TTC549 (cell line): Measurements from ENCODE around the gene CYP2D6.
"Not testable (repeated sequence)": the region's sequence is repeated elsewhere in the genome, so short reads cannot be mapped to it uniquely, and the experiment has no call there.

Experiments
- FAIRE-seq: peaks from 2 replicates; lab custom pipeline; 2012; peaks lifted over from hg19 to GRCh38; lab: Jason Lieb, UNC

CYP2D6 gene

DNA sequence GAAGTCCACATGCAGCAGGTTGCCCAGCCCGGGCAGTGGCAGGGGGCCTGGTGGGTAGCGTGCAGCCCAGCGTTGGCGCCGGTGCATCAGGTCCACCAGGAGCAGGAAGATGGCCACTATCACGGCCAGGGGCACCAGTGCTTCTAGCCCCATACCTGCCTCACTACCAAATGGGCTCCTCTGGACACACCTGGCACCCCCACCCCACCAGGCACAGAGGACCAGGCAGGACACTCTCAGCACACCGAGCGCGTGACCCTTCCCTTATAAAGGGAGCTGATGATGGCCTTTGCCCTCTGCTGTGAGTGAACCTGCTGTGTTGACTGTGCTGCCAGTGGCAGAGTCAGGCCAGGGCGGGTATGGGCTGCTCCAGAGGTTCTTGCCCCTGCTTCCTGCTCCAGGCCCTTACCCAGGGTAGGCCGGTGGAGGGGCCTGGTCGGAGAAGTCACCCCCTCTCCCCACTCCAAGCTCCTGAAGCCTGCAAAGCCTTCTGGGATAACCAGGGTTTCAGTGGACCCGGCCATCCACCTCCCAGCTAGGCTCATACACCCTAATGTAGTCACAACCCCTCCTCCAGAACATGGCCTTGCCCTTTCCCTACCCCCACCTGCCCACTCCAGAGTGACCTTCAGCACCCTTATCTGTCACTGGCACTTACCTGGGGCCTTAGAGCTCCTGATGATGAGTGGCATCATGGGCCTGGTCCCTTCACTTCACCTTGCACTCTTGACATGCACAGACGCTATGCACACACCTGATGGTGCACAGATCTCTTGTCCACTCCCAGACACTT is at the start of gene CYP2D6:
Gene CYP2D6 (minus strand): TSS at position 172 of the 793 bp plus-strand sequence. CDS start 19 bp downstream, at position 153.
- not testable (repeated sequence) for FAIRE-seq

DNA sequence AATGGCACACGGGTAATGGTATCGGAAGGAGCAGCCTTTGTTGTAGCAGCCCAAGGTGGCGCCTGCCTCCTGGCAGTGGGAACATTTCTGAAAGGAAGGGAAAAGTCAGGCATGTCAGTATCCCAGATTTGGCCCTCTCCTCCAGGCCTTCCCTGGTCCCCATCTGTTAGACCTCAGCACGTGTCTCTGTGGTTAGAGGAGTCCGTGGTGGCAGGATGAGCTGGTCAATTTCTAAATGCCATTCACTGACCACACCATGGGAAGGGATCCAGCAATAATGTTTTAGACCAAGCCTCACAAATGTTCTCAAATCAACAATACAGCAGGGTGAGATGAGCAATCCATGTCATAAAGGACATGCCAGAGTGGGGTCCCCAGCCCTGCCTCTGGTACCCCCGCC is 49.0 kb upstream of the CYP2D6 start:
- FAIRE-seq: no peak

DNA sequence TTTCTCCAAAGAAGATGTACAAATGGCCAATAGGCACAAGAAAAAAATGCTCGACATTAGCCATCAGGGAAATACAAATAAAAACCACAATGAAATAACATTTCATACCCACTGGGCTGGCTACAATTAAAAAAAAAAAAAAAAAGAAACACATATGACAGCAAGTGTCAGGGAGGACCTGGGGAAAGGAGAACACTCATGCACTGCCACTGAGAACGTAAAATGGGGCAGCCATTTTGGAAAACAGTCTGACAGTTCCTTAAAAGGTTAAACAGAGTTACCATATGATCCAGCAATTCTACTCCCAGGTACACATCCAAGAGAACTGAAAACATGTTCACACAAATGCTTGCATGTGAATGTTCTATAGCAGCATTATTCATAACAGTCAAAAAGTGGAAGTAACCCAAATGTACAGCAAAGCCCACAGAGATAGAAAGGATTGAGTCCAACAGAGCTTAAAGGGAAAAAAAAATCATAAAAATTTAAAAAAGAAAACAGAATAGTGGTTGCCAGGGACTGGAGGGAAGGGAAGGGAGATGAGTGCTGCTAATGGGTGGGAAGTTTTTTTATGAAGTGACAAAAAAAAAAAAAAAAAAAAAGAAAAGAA is 48.4 kb upstream of the CYP2D6 start:
- no peak for FAIRE-seq

DNA sequence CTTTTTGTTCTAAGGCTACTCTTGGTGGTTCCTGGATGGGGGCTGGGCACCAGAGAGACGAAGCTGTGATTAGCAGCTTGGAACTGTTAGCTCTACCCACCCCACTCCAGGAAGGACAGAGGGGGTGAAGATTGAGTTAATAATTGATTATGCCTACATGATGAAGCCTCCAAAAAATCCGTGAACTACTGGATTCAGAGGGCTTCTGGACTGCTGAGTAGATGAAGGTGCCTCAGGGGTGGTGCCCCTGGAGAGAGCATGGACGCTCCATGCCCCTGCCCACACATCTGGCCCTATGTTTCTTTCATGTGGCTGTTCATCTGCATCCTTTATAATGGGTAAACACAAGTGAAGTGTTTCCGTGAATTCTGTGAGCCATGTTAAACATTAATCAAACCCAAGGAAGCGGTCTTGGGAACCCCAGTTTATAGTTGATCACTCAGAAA is 47.3 kb upstream of the CYP2D6 start:
- FAIRE-seq: no peak

DNA sequence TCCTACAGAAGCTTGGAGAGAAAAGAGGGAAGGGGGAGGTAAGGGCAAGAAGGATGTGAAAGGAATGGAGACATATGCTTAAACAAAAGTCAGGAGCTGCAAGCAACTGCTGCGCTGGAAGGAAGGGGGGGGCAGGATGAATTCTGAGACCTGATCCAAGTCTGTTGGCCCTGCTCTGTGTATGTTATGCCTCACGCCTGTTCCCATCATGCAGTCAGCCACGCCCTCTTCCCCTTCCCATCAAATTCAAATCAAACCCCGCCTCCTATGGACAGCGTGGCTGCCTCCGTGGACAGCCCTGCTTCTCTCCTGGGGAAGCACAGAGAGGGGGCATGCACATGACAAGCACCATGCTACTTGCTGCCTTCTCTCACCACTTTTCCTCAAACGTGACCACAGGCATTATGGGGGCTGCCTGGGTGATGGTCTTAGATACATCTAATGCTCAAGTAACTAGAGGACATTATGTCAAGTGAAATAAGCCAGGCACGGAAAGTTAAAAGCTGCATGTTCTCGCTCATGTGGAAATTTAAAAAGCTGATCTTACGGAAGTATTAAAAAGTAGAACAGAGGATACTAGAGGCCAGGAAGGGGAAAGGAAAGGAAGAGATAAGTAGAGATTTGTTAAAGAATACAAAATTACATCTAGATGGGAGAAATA is 45.8 kb upstream of the CYP2D6 start:
- FAIRE-seq: no peak

DNA sequence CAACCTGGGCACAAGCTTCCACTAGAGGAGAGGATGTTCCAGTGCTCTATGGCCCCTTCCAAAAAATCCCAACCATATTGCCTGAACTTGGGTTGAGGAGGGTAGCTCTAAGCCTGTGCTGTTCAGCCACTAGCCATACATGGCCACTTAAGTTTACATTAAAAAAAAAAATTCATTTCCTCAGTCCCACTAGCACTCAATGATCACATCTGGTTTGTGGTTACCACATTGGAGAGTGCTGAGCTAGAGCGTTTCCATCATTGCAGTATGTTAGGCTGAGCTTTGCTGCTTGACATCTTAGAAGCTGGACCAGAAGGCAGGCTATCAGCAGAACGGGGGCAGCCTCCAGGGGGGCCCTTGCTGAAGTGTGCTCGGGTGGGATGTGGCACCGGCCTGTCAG is 43.5 kb upstream of the CYP2D6 start:
- no peak for FAIRE-seq

DNA sequence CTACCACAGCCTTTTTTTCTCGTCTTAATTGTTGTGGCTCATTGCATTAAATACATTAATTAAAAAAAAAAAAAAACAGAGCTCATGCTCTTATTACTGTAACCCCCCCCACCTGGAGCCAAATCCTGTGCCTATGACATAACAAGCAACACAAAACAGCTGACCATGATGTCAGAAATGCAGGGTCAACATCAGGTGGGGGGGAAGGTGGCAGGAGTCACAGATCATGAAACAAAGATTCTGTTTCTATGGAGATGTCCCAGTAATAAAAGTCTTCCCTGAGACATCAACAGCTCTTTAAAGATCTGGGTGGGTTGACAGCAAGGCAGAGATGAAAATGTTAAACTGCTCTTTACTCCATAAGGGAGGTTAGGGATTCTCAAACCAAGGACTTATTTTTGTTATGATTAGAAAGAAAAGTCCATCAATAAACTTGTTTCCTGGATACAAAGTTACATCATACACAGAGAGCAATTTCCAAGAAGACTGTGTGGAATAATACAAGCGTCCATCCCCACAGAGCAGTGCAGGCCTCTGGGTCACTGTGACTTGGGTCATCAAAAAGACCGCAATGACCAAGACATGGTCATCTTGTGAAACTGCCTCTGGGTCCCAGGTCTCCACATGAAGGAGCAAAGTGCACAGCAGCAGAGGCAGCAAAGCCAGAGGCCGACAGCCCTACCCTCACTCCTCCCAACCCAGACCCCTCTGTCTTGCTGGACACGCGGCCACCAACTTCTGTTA is 42.7 kb upstream of the CYP2D6 start:
- FAIRE-seq: no peak

DNA sequence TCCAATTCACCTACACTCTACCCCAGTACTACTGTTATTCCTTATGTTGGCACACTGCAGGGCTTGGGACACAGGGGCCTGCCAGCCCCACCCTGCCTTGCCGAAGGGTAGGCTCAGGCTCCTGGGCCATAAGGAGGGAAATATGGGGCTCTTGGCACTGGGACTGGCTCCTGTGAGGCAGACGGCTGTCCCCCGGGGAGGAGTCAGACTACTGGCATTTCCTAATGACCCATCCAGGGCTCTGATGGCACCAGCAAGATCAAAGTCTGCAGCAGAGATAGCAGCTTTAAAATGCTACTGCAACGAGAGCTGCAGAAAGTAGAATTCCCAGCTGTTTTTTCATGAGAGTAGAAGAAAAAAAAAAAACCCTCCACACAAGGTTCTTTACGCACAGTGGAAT is 42.2 kb upstream of the CYP2D6 start:
- FAIRE-seq: no peak

DNA sequence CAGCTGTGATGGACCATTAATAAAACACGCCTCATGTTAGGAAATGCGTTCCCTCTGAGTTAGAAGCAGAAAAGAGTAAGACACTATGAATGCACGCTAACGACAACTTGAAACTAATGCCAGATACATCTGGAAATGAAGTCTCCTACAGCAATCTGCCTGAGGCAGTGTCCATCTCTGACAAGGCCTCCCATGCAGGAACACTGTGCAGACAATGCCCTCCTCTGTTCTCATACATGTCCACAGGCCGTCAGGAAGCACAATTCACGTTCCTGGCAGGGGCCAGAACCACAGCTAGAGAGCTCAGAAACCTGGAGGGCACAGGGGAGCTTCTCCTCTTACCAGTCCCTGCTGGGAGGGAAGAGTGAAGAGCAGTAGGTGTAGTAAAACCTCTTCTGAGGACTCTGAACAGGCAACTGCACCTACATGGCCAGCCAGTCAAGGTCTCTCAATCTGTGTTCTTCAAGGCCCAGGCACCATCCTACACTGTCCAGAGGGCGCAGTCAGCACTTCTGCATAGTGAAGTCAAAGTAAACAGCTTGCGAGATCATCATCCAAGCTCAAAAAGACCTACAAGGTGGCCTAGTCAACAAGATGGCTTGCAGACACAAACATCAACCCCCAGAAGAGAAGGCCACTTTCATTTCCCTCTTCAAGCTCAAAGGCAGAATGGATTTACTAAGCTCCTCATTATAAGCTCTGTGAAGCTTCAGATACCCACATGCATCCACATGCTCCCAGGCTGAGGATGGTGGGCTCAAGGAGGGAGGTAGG is 41.5 kb upstream of the CYP2D6 start:
- FAIRE-seq: no peak

DNA sequence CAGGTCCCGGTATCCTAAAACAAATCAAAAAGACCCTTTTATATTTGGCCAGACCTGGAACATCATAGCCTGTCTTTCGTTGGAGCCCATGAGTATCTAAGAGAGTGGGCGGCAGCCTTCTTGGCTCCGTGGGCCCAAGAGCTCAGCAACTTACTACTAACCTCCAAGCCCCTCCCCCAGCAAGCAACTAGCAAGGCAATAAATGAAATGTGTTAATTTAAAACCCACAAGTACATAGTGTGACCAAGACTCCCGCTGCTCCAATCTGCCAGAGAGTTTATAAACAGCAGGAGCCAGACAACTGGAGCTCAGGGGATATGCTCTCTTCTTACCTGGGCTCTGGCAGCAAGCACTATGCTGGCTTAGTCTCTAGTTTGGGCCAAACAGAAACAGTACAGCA is 40.8 kb upstream of the CYP2D6 start:
- no peak for FAIRE-seq

DNA sequence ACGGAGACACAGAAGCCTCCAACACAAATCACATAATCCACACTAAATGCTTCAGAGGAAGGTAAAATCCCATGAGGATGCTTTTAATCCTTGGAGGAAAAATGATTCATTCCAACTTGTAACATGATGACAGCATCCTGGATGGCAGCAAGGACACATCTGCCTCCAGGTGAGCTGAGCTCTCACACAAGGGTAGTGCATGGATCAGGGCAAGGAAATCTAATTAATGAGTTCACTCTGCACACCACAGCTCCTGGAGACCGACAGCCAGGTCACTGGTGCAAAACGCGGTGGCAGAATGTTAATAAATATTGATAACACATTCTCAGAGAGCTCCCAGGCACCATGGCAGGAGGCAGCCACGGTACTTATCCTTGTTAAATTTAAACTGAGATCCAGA is 40.3 kb upstream of the CYP2D6 start:
- FAIRE-seq: no peak

DNA sequence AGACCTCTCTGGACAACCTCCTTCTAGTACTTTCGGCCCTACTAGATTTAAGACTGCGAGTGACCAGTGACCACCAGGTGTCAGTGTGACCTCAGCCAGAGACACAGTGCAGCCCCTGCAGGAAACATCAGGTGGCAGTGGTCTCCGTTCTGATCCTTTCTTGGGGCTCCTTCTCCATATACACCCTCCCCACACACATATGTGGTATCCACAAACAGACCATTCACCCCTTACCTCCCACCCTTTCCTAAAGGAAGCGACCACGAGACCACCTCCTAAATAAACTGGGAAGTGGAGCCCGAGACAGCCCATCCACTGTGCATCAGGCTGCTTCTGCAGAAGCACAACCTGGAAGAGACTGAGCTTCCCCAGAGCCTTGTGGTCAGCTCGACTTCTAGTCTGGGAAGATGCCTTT is 38.5 kb upstream of the CYP2D6 start:
- FAIRE-seq: no peak

DNA sequence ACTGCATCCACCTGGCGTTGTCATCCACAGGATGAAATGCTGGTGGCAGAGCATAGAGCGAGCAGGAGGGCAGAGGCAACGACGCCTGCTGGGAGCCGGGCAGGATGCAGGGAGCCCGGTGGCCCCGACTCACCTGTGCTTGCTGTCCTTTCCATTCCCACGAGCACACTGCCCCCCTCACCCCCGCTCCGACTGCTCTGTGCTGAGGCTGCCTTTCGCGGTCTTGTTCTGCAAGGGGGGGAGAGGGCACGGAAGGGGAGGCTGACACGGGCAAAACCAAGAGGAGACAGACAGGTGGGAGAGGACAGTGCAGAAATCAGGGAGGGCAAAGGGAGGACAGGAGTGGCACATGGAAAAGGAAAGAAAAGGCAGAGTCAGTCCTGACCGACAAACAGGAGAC is 37.9 kb upstream of the CYP2D6 start:
- no peak for FAIRE-seq

DNA sequence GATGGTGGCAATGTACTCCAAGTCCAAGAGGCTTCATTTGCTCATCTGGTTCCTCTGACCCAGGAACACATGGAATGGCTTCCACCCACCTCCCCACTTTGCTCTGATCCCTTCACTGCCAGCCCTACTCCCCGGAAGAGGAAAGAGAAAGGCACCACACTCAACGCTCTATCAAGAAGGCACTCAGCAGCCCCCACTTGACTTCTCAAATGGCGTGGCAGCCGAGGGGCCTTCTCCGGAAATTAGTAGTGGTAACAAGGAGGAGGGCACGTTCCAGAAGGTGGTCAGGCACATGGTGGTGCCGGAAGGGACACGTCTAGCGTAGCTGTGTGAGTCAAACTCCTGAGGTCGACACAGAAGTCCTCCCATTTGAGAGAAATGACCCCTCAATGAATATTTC is 36.5 kb upstream of the CYP2D6 start:
- no peak for FAIRE-seq

DNA sequence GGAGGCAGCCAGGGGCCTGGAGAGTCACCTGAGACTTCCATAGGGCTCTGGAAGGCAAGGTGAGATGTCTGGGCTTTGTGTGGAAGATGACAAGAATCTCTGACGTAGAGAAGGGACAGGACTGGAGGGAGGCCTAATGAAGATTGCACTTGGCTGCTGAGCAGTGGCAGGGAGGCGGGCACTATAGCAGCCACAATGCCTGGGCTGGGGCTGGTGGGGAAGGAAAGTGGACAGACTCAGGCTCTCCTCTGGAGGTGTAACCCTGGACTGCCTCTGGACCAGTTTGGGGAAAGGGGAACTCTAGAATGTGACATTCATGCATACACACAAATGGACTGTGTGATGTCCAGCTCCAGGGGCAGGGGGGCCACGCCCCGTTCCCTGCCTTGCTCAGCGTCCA is 34.3 kb upstream of the CYP2D6 start:
- no peak for FAIRE-seq

DNA sequence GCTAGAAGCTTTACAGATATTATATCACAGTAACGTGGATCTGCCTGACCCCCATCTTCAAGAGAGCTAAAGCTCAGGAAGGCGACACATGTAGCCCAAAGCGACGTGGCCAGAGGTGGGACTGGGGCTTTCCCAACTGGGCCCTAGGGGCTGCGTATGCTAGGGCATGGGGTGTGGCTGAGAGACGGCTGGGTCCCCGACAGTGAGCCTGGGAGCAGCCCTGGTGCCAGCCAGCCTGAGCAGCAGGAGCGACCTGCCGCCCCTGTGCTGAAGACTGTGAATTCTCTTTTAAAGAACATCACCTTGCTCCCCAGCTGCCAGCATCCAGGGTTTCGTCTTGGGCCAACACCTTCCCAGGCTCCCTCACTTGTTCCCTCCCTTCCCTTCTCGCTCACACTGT is 32.9 kb upstream of the CYP2D6 start:
- no peak for FAIRE-seq

DNA sequence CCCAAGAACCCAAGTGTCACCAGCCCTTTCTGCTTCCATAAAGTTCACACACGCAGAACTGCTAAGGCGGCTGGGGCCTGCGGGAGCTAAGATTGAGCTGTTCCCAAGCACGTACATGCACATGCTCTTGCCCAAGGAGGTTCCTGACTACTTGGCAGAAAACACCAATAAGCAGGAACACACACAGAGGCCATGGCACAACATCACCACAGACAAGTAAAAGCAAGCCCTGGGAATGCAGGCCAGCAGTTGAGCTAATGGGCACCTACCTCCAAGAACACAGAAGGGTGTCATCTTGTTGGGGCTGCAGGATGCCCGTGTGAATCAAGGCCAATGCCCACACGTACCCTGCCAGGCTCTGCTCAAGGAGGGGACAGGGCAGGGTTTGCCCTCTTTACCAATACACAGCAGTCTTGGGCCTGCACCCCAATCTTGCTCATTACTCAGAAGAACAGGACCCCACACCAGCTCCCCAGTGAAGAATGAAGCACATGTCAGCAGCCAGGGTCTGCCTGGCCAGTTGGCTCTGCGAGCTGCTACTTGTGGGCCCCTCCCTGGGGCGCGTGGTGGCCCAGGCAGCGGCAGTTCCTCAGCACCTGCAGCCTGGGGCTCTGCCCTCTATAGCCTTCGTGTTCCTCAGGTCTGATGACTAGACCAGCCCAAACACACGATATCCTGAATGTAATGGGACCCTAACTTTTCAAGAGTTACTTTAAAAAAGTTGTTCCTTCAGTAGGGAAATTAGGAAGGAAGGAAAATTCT is 32.3 kb upstream of the CYP2D6 start:
- no peak for FAIRE-seq

DNA sequence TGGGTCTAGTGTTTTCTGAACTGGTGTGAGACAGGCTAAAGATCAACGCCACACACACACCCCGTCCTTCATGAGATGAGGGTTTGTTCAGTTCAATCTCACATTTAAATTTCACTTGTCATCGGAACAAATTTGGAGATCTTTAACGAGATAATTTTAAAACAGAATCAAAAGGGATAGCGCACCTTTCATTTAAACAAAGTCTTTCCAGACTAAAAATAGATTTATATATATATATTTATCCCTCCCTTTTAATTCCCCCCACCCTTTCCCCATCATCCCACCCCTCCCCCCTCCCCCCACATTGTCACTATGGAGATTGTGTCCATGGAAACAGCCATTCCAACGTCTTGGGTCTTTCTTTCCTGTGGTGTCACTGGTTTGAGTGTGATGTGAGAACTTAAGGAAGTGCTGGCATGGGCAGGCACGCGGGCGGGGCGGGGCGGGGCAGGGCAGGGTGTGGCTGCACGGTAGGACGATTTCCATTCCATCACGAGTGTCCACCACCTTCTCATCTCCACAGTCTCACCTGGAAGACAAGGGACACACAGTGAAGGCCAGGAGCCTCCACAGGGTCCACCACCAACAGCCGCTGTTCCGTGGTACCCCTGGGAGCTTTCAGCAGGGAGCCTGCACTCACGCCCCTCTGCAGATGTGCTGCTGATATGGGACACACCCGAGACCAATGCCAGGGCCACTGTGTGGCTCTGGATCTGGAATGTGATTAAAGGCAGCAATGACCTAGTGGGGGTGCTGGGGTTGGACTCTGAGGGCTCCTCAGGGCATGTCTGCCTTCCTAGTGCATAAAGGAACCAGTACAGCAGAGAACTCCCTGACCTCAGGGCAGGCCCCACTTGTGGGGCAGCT is 30.5 kb upstream of the CYP2D6 start:
- no peak for FAIRE-seq

DNA sequence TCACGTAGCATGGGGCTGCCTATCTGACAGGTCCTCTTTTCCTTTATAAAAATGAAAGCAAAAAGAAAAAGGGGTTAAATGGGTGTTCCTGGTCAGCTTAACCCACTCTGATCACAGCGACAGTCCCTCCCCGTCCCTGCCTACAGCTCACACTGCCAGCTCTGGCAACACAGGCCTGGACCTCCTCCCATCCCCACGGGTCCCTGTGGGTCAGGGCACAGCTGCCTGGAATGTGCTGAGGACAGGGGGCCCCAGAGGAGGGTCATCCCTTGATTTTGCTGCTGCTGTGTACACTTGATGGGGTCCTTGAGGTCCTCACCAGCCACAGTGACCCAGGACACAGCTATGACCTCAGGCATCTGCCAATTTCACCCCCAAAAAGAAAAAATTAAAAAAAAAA is 29.6 kb upstream of the CYP2D6 start:
- no peak for FAIRE-seq

DNA sequence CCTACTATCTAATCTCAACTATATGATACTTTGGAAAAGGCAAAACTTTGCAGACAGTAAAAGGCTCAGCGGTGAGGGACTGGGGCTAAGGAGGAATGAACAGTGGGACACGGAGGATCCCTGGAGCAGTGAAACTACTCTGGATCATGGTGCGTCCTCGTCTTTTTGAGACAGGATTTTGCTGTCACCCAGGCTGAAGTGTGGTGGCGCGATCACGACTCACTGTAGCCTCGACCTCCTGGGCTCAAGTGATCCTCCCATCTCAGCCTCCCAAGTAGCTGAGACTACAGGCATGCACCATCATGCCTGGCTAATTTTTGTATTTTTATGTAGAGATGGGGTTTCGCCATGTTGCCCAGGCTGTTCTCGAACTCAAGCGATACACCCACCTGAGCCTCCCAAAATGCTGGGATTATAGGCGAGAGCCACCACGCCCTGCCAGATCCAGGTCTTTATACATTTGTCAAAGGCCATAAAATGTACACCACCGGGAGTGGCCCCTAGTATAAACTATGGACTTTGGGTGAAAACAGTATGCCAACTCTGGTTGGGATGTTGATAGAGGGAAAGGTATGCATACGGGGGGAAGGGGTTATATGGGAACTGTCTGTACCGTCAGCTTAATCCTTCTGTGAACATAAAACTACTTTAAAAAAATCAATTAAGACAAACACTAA is 28.0 kb upstream of the CYP2D6 start:
- no peak for FAIRE-seq
